ENCODE measurements around the gene HOXB2.

Gene HOXB2

GRCh38 chr17:48578616-48579470, 33.9 kb upstream of the HOXB2 start:
- Histone ChIP-seq H3K9me2 (replicated peaks; ENCODE audit: low read depth, low read length) (no peaks in the 10 kb centered on the region), H3K9me3 (ENCODE audit: insufficient read depth, low read depth, low read length) (no peaks in the 10 kb centered on the region), H2AFZ (ENCODE audit: low read length) (no peak overlapping the region), H3K79me2 (ENCODE audit: insufficient read depth, low read length) (peaks cover 98% of the 10 kb centered on the region), H3K9ac (ENCODE audit: low read depth, low read length, poor library complexity, severe bottlenecking) (peak overlapping the region; percentile 100), H3K4me1 (ENCODE audit: insufficient read depth, low read length, poor library complexity, severe bottlenecking) (peaks cover 62% of the 10 kb centered on the region), H3K4me2 (ENCODE audit: low read depth, low read length, poor library complexity, severe bottlenecking) (peak overlapping the region; percentile 98), H3K27me3 (ENCODE audit: insufficient read depth, low read length, poor library complexity, severe bottlenecking) (peaks cover 31% of the 10 kb centered on the region), H3K36me3 (ENCODE audit: insufficient read depth, low read length) (peaks cover 58% of the 10 kb centered on the region), H3F3A (ENCODE audit: low read depth) (peaks cover 10% of the 10 kb centered on the region), H4K20me1 (ENCODE audit: insufficient read depth, low read length, poor library complexity, severe bottlenecking) (peaks cover 81% of the 10 kb centered on the region), H3K4me3 (ENCODE audit: low read length, poor library complexity, severe bottlenecking) (peak overlapping the region; percentile 89)
- no peak for TF ChIP-seq CTCF (conservative IDR thresholded peaks at IDR 0.05; ENCODE audit: low read length)
- TF ChIP-seq EZH2phosphoT487 (IDR thresholded peaks at IDR 0.05; ENCODE audit: borderline replicate concordance), result no peak

- Histone ChIP-seq H3K4me3 (ENCODE audit: low read length, poor library complexity, severe bottlenecking) (peak within 1 kb of the TSS; percentile 89), H3K9ac (ENCODE audit: low read depth, low read length, poor library complexity, severe bottlenecking) (peak within 1 kb of the TSS; percentile 100), H3K9me3 (ENCODE audit: insufficient read depth, low read depth, low read length) (no peaks in the 10 kb centered on the region), H3F3A (ENCODE audit: low read depth) (peaks cover 12% of the 10 kb centered on the region), H3K4me1 (ENCODE audit: insufficient read depth, low read length, poor library complexity, severe bottlenecking) (peaks cover 62% of the 10 kb centered on the region), H3K79me2 (ENCODE audit: insufficient read depth, low read length) (peaks cover 98% of the 10 kb centered on the region), H3K36me3 (ENCODE audit: insufficient read depth, low read length) (peaks cover 57% of the 10 kb centered on the region), H3K9me2 (replicated peaks; ENCODE audit: low read depth, low read length) (no peaks in the 10 kb centered on the region), H3K4me2 (ENCODE audit: low read depth, low read length, poor library complexity, severe bottlenecking) (peak within 1 kb of the TSS; percentile 98), H4K20me1 (ENCODE audit: insufficient read depth, low read length, poor library complexity, severe bottlenecking) (peaks cover 79% of the 10 kb centered on the region), H3K27me3 (ENCODE audit: insufficient read depth, low read length, poor library complexity, severe bottlenecking) (peaks cover 28% of the 10 kb centered on the region), H2AFZ (ENCODE audit: low read length) (no peak within 1 kb of the TSS)
- TF ChIP-seq EZH2phosphoT487 (IDR thresholded peaks at IDR 0.05; ENCODE audit: borderline replicate concordance) (no peak), CTCF (conservative IDR thresholded peaks at IDR 0.05; ENCODE audit: low read length) (no peak)
These were observed 33.2 kb upstream of the HOXB2 start, which contains the start of gene HOXB4 for GRCh38 chr17:48577946-48578615. Gene HOXB4 (minus strand): TSS chr17:48578350. CDS start chr17:48578319, 31 bp downstream.

GRCh38 chr17:48577330-48577945, 32.5 kb upstream of the HOXB2 start:
- peak overlapping the region; percentile 89 for H3K4me3 ChIP-seq (ENCODE audit: low read length, poor library complexity, severe bottlenecking)
- H3K9ac ChIP-seq (ENCODE audit: low read depth, low read length, poor library complexity, severe bottlenecking), result peak overlapping the region; percentile 95
- peak overlapping the region; percentile 98 for H3K4me2 ChIP-seq (ENCODE audit: low read depth, low read length, poor library complexity, severe bottlenecking)
- peaks cover 98% of the 10 kb centered on the region for H3K79me2 ChIP-seq (ENCODE audit: insufficient read depth, low read length)
- H3K4me1 ChIP-seq (ENCODE audit: insufficient read depth, low read length, poor library complexity, severe bottlenecking), result peaks cover 66% of the 10 kb centered on the region
- peak; percentile 63; the same call in 1 of the 2 replicates for TF ChIP-seq EZH2phosphoT487 (IDR thresholded peaks at IDR 0.05; ENCODE audit: borderline replicate concordance)
- TF ChIP-seq CTCF (conservative IDR thresholded peaks at IDR 0.05; ENCODE audit: low read length), result no peak
- peaks cover 77% of the 10 kb centered on the region for H4K20me1 ChIP-seq (ENCODE audit: insufficient read depth, low read length, poor library complexity, severe bottlenecking)
- no peaks in the 10 kb centered on the region for H3K9me2 ChIP-seq (replicated peaks; ENCODE audit: low read depth, low read length)
- peaks cover 21% of the 10 kb centered on the region for H3K27me3 ChIP-seq (ENCODE audit: insufficient read depth, low read length, poor library complexity, severe bottlenecking)
- H3F3A ChIP-seq (ENCODE audit: low read depth), result peaks cover 12% of the 10 kb centered on the region
- peaks cover 58% of the 10 kb centered on the region for H3K36me3 ChIP-seq (ENCODE audit: insufficient read depth, low read length)
- H2AFZ ChIP-seq (ENCODE audit: low read length), result no peak overlapping the region
- H3K9me3 ChIP-seq (ENCODE audit: insufficient read depth, low read depth, low read length), result no peaks in the 10 kb centered on the region
